ENCODE measurements around the gene SERINC5. TPM values are rescaled to one million over a fixed set of nuclear protein-coding genes. Genes with fewer than 3 reads are reported as not detected.

SERINC5 gene
- total RNA-seq, 1 experiment from 2014 or later = 70.6 TPM

- H3K9me3 ChIP-seq (ENCODE audit: control insufficient read depth, insufficient read depth, low read depth, low read length) = peaks cover 11% of the 10 kb centered on the region; the same call in 1 of the 2 replicates
- H3K36me3 ChIP-seq (ENCODE audit: control insufficient read depth, insufficient read depth, low read length) = no peaks in the 10 kb centered on the region
- no peaks in the 10 kb centered on the region for H3K27me3 ChIP-seq (ENCODE audit: control insufficient read depth, insufficient read depth, low read length)
- TF ChIP-seq REST (IDR thresholded peaks at IDR 0.05; ENCODE audit: insufficient read depth in 1 of 2, low read depth in 2 of 2, low read length in 1 of 2) = no peak
- peak; percentile 89 for DNase-seq (ENCODE audit: low read depth, low spot score)
- ChIA-PET POLR2A (interaction anchor here (0.8 kb wide), 1 partner anchor 9 kb away, joined by 3 read pairs; the partner anchor contains the start of gene SERINC5), CTCF (no interaction called here)
- BruUV-seq (replicated peaks) = no TSS peak
- peak overlapping the region; percentile 72 for H3K27ac ChIP-seq (ENCODE audit: low read length)
- ATAC-seq = peak; percentile 94
- H3K4me1 ChIP-seq (ENCODE audit: control insufficient read depth, insufficient read depth, low read length) = peaks cover 31% of the 10 kb centered on the region
- in situ Hi-C loops (cut with HindIII; ENCODE audit: low pct_unique_long_range_greater_than_20kb, low sequenced_read_pairs) = no loop called here
- H3K4me3 ChIP-seq (ENCODE audit: low read depth in 2 of 2, low read length in 2 of 2) = peak overlapping the region; percentile 3 to 21; a peak in 3 of 4 replicates
- intact Hi-C loops (cut with micrococcal nuclease; ENCODE audit: unreplicated experiment) = no loop called here
These were observed 8.7 kb downstream of the SERINC5 start for GRCh38 chr5:80246995-80247729.

- Histone ChIP-seq H3K27ac (ENCODE audit: low read length) (peak overlapping the region; percentile 67), H3K4me3 (ENCODE audit: low read depth in 2 of 2, low read length in 2 of 2) (no peak overlapping the region), H3K36me3 (ENCODE audit: control insufficient read depth, insufficient read depth, low read length) (no peaks in the 10 kb centered on the region), H3K27me3 (ENCODE audit: control insufficient read depth, insufficient read depth, low read length) (no peaks in the 10 kb centered on the region), H3K9me3 (ENCODE audit: control insufficient read depth, insufficient read depth, low read depth, low read length) (peaks cover 19% of the 10 kb centered on the region; the same call in 1 of the 2 replicates), H3K4me1 (ENCODE audit: control insufficient read depth, insufficient read depth, low read length) (peaks cover 31% of the 10 kb centered on the region)
- no peak for TF ChIP-seq REST (IDR thresholded peaks at IDR 0.05; ENCODE audit: insufficient read depth in 1 of 2, low read depth in 2 of 2, low read length in 1 of 2)
- TF ChIP-seq SIN3A (IDR thresholded peaks at IDR 0.05; ENCODE audit: borderline replicate concordance, insufficient read depth, low read depth, low read length) = no peak
- TF ChIP-seq CTCF (IDR thresholded peaks at IDR 0.05) = no peak
- TF ChIP-seq POLR2AphosphoS5 (IDR thresholded peaks at IDR 0.05; ENCODE audit: low read depth, low read length) = no peak
- no peak for TF ChIP-seq TCF7L2 (IDR thresholded peaks at IDR 0.05; ENCODE audit: low read depth, low read length)
- intact Hi-C loops (cut with micrococcal nuclease; ENCODE audit: unreplicated experiment) (no loop called here), in situ Hi-C loops (cut with HindIII; ENCODE audit: low pct_unique_long_range_greater_than_20kb, low sequenced_read_pairs) (no loop called here)
- BruUV-seq (replicated peaks) = TSS peak; percentile 31
- ChIA-PET POLR2A (no interaction called here), CTCF (interaction anchor here (0.6 kb wide), 1 partner anchor 15 kb away, joined by 4 read pairs; no protein-coding TSS in a partner anchor)
- DNase-seq (ENCODE audit: low read depth, low spot score) (no peak), ATAC-seq (no peak)
These were observed 9.7 kb downstream of the SERINC5 start for GRCh38 chr5:80246001-80246758.

Measured in Panc1 (cell line).